Ovary (tissue), 3 donors: ENCODE results near the gene STK32A.

Source experiments
- EP300 ChIP-seq: sonication (generic); formaldehyde crosslinking; IDR thresholded peaks from one replicate; pipeline ENCODE4 v1.6.1; 2017; ENCODE audit warnings: antibody characterized with exemption
- TF ChIP-seq, protein P1 (sequence below), 3 donors: fragments of 450-650 bp in 2 of 3; fragments of 200-600 bp in 1 of 3; IDR thresholded peaks; one replicate each; pipeline versions ENCODE4 v1.5.1 to v1.8.0; 2016 to 2022; ENCODE audit warnings: antibody characterized with exemption in 3 of 3, mild to moderate bottlenecking in 1 of 3
- donor health status: DM: no; HTN: no; CAD: no.

GRCh38 chr5:147430628-147431027 is 195.8 kb downstream of the STK32A start:
- TF ChIP-seq, protein P1, sequence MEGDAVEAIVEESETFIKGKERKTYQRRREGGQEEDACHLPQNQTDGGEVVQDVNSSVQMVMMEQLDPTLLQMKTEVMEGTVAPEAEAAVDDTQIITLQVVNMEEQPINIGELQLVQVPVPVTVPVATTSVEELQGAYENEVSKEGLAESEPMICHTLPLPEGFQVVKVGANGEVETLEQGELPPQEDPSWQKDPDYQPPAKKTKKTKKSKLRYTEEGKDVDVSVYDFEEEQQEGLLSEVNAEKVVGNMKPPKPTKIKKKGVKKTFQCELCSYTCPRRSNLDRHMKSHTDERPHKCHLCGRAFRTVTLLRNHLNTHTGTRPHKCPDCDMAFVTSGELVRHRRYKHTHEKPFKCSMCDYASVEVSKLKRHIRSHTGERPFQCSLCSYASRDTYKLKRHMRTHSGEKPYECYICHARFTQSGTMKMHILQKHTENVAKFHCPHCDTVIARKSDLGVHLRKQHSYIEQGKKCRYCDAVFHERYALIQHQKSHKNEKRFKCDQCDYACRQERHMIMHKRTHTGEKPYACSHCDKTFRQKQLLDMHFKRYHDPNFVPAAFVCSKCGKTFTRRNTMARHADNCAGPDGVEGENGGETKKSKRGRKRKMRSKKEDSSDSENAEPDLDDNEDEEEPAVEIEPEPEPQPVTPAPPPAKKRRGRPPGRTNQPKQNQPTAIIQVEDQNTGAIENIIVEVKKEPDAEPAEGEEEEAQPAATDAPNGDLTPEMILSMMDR (IDR thresholded peaks at IDR 0.05) = no peak
- no peak for TF ChIP-seq EP300
